GM12878 (cell line): Measurements from ENCODE around the gene STARD13. TPM values are rescaled to one million over a fixed set of nuclear protein-coding genes. Genes with fewer than 3 reads are reported as not detected.

Experiments used
- ATAC-seq: fragments of 200-7000 bp; cut with Tn5 transposase; 3 replicates; pipeline ENCODE4 v1.9.1; 2020; ENCODE audit warnings: mild to moderate bottlenecking, moderate library complexity
- BruUV-seq: library from RNA; stranded (reverse); fragments of 400-500 nt; replicated peaks from 2 replicates; lab custom pipeline; 2021; lab: Mats Ljungman, UMichigan
- CTCF ChIA-PET: fragments of 300-600 bp; sonication (Branson Sonifier 250); formaldehyde crosslinking; extraction: SDS; loops from one replicate; lab custom pipeline; 2021; ENCODE audit warnings: inconsistent platforms; lab: Yijun Ruan, JAX
- POLR2A ChIA-PET: fragments of 350-600 bp; formaldehyde crosslinking; extraction: SDS; loops from one replicate; lab custom pipeline; 2021; ENCODE audit warnings: inconsistent platforms; lab: Charles Lee
- RAD21 ChIA-PET: fragments of 300-600 bp; sonication (Branson Sonifier 250); formaldehyde crosslinking; loops from one replicate; lab custom pipeline; 2023; ENCODE audit warnings: antibody characterized with exemption; ENCODE audit not compliant: unreplicated experiment; lab: Charles Lee
- SMC1A ChIA-PET: fragments of 300-600 bp; sonication (Branson Sonifier 250); formaldehyde crosslinking; loops from one replicate; lab custom pipeline; 2023; ENCODE audit not compliant: unreplicated experiment, uncharacterized antibody; lab: Charles Lee
- DNase-seq: peaks from one replicate; pipeline ENCODE4 v3.0.0-alpha.2; 2011; ENCODE audit warnings: low read depth, low spot score
- FAIRE-seq: peaks from 3 replicates; lab custom pipeline; 2011; peaks lifted over from hg19 to GRCh38; lab: Jason Lieb, UNC
- H2AFZ ChIP-seq: 2 replicates; pipeline ENCODE4 v1.6.0; 2011; ENCODE audit warnings: low read depth, low read length, control low read depth; ENCODE audit not compliant: control insufficient read depth
- H3K27ac ChIP-seq: 2 replicates; pipeline ENCODE4 v1.5.1; 2011; ENCODE audit warnings: control low read depth; ENCODE audit not compliant: control insufficient read depth, insufficient read depth
- H3K27me3 ChIP-seq, 2 experiments: replicated peaks in 1 of 2; 2 replicates each; pipeline versions ENCODE4 v1.6.0 to v1.6.1; 2011; ENCODE audit warnings: low read length in 1 of 2; ENCODE audit not compliant: control insufficient read depth in 2 of 2, insufficient read depth in 2 of 2
- H3K36me3 ChIP-seq, 2 experiments: 2 replicates each; pipeline ENCODE4 v1.5.1; 2011; ENCODE audit warnings: low read length in 1 of 2; ENCODE audit not compliant: control insufficient read depth in 2 of 2, insufficient read depth in 2 of 2
- H3K4me1 ChIP-seq: 2 replicates; pipeline ENCODE4 v1.6.1; 2011; ENCODE audit warnings: mild to moderate bottlenecking, low read length, moderate library complexity, mixed read lengths; ENCODE audit not compliant: control insufficient read depth, insufficient read depth
- H3K4me2 ChIP-seq: 2 replicates; pipeline ENCODE4 v1.6.0; 2011; ENCODE audit warnings: control low read depth; ENCODE audit not compliant: control insufficient read depth, insufficient read depth
- H3K4me3 ChIP-seq: fragments of 200-600 bp; sonication (generic); 2 replicates; pipeline ENCODE4 v1.5.1; 2016
- H3K79me2 ChIP-seq: 2 replicates; pipeline ENCODE4 v1.6.0; 2011; ENCODE audit warnings: low read length; ENCODE audit not compliant: control insufficient read depth, insufficient read depth
- H3K9ac ChIP-seq: 2 replicates; pipeline ENCODE4 v1.8.0; 2011; ENCODE audit warnings: low read length, control low read depth, mixed read lengths; ENCODE audit not compliant: control insufficient read depth, insufficient read depth
- H3K9me3 ChIP-seq: replicated peaks from 3 replicates; pipeline ENCODE4 v1.5.1; 2011; ENCODE audit warnings: mild to moderate bottlenecking, low read length; ENCODE audit not compliant: control insufficient read depth, insufficient read depth
- H4K20me1 ChIP-seq: 2 replicates; pipeline ENCODE4 v1.6.0; 2011; ENCODE audit not compliant: control insufficient read depth, insufficient read depth
- CHD1 ChIP-seq: IDR thresholded peaks from 2 replicates; pipeline ENCODE4 v1.6.1; 2012; ENCODE audit warnings: low read depth, low read length, improper control_type of control experiment
- CHD2 ChIP-seq: IDR thresholded peaks from 2 replicates; pipeline ENCODE4 v1.6.1; 2011; ENCODE audit warnings: low read depth, low read length, improper control_type of control experiment, borderline replicate concordance
- GATAD2B ChIP-seq: fragments of 450-650 bp; conservative IDR thresholded peaks from 2 replicates; pipeline ENCODE4 v1.6.1; 2017; ENCODE audit warnings: low read depth, mild to moderate bottlenecking, moderate library complexity
- HDAC6 ChIP-seq: fragments of 200-600 bp; sonication (generic); IDR thresholded peaks from one replicate; pipeline ENCODE4 v1.8.0; 2017; ENCODE audit warnings: antibody characterized with exemption; ENCODE audit not compliant: unreplicated experiment
- MEF2B ChIP-seq: fragments of 450-650 bp; IDR thresholded peaks from 2 replicates; pipeline ENCODE4 v1.6.1; 2018; ENCODE audit warnings: mild to moderate bottlenecking, moderate library complexity; ENCODE audit not compliant: partially characterized antibody, poor library complexity, severe bottlenecking
- MTA3 ChIP-seq: IDR thresholded peaks from 2 replicates; pipeline ENCODE4 v1.6.1; 2012; ENCODE audit warnings: low read length, inconsistent platforms, borderline replicate concordance
- MYC ChIP-seq: IDR thresholded peaks from 2 replicates; pipeline ENCODE4 v1.6.1; 2011; ENCODE audit warnings: mild to moderate bottlenecking, low read length, moderate library complexity, inconsistent platforms; ENCODE audit not compliant: insufficient read depth, insufficient replicate concordance, insufficient read length, severe bottlenecking
- POLR2AphosphoS5 ChIP-seq: IDR thresholded peaks from 2 replicates; pipeline ENCODE4 v1.6.1; 2011; ENCODE audit warnings: mild to moderate bottlenecking, low read length, inconsistent platforms
- RAD51 ChIP-seq: fragments of 450-650 bp; IDR thresholded peaks from 2 replicates; pipeline ENCODE4 v1.6.1; 2016; ENCODE audit warnings: moderate library complexity, mild to moderate bottlenecking, inconsistent platforms
- SIN3A ChIP-seq: IDR thresholded peaks from 2 replicates; pipeline ENCODE4 v1.6.1; 2012; ENCODE audit warnings: low read depth, low read length, improper control_type of control experiment
- SMARCA5 ChIP-seq: fragments of 450-650 bp; IDR thresholded peaks from 2 replicates; pipeline ENCODE4 v1.6.1; 2017; ENCODE audit warnings: mild to moderate bottlenecking
- SRF ChIP-seq, 2 experiments: IDR thresholded peaks; 2 replicates each; pipeline ENCODE4 v1.6.1; 2011; ENCODE audit warnings: low read depth in 2 of 2, low read length in 2 of 2, mild to moderate bottlenecking in 1 of 2, moderate library complexity in 1 of 2
- ZBTB4 ChIP-seq: fragments of 450-650 bp; formaldehyde crosslinking; IDR thresholded peaks from 2 replicates; pipeline ENCODE4 v1.4.0; 2022; ENCODE audit warnings: mild to moderate bottlenecking, moderate library complexity
- ZBTB40 ChIP-seq: fragments of 450-650 bp; IDR thresholded peaks from 2 replicates; pipeline ENCODE4 v1.6.1; 2016; ENCODE audit warnings: mild to moderate bottlenecking, moderate library complexity, borderline replicate concordance
- ZNF217 ChIP-seq: fragments of 450-650 bp; IDR thresholded peaks from 2 replicates; pipeline ENCODE4 v1.6.1; 2017; ENCODE audit warnings: antibody characterized with exemption, mild to moderate bottlenecking
- ZNF24 ChIP-seq: fragments of 450-650 bp; IDR thresholded peaks from 2 replicates; pipeline ENCODE4 v1.6.1; 2017; ENCODE audit warnings: antibody characterized with exemption, mild to moderate bottlenecking
- WGBS: methylation state at CpG from one replicate; pipeline ENCODE4 v1.1.6; 2016; ENCODE audit warnings: low lambda C conversion rate; ENCODE audit not compliant: insufficient replicate concordance, insufficient coverage; ENCODE audit errors: missing lambda C conversion rate; 5-methylcytosine and 5-hydroxymethylcytosine counted together
- in situ Hi-C: fragments of 300-500 bp; cut with MboI; formaldehyde crosslinking; loops from 9 replicates; pipeline ENCODE4 v1.14.3; 2018; ENCODE audit warnings: mixed read lengths
- intact Hi-C: fragments of 100-400 bp; cut with micrococcal nuclease; formaldehyde crosslinking; loops from one replicate; pipeline ENCODE4 v1.14.2; 2022; ENCODE audit not compliant: unreplicated experiment
- polyA plus RNA-seq, 11 experiments: library from polyadenylated mRNA; depleted of rRNA in 4 of 11; unstranded in 6 of 11; stranded (reverse) in 5 of 11; fragments of >200 nt; fragmentation: Nextera tagmentation in 4 of 11; fragmentation: Illumina TruSeq in 1 of 11; extraction: Ambion mirVana in 4 of 11; extraction: Trizol in 1 of 11; gene quantifications; 1 replicate in 1 of 11; 2 replicates in 10 of 11; pipeline versions ENCODE4 v1.2.1 to v1.2.3, GENCODE V29; 2011 to 2016; ENCODE audit warnings: inconsistent platforms in 2 of 11, missing spikeins in 2 of 11, low read depth in 1 of 11
- total RNA-seq, 4 experiments: library from RNA; depleted of rRNA in 3 of 4; stranded (reverse); fragments of >200 nt in 3 of 4; fragmentation: Illumina TruSeq in 1 of 4; extraction: Trizol in 1 of 4; gene quantifications; 2 replicates each; pipeline versions ENCODE4 v1.2.1 to v1.2.3, GENCODE V29; 2013 to 2021

Gene STARD13
- total and polyA plus RNA-seq, 10 of the 15 experiments (the other 5 are each of a cell fraction or from before 2014, with no cell fraction given), result 4.0 to 41.6 (median 10.1) TPM

- DNase-seq, result no peak
- Histone ChIP-seq H3K9me3 (no peaks in the 10 kb centered on the region; the same call in 2 of the 3 replicates), H3K4me1 (peaks cover 32% of the 10 kb centered on the region), H3K79me2 (peaks cover 88% of the 10 kb centered on the region), H4K20me1 (no peaks in the 10 kb centered on the region), H3K4me2 (peak overlapping the region; percentile 67), H2AFZ (peak overlapping the region; percentile 79), H3K36me3 (no peaks in the 10 kb centered on the region; a peak in 3 of 4 replicates), H3K9ac (peak overlapping the region; percentile 54), H3K4me3 (peak overlapping the region; percentile 54; the same call in 1 of the 2 replicates), H3K27me3 (no peaks in the 10 kb centered on the region), H3K27ac (peak overlapping the region; percentile 92)
- in situ Hi-C loops (no loop called here), intact Hi-C loops (loop anchor here (1.0 to 5.0 kb wide), 6 partner anchors 7 to 347 kb away; no protein-coding TSS in a partner anchor)
- ChIA-PET RAD21 (interaction anchor here (0.6 to 7.3 kb wide), 11 partner anchors 8 to 337 kb away, joined by 3 to 91 read pairs (median 5); no protein-coding TSS in a partner anchor), POLR2A (interaction anchor here (1.4 to 20.2 kb wide), 6 partner anchors 8 to 341 kb away, joined by 3 to 343 read pairs (median 16); no protein-coding TSS in a partner anchor), CTCF (interaction anchor here (0.8 to 2.9 kb wide), 6 partner anchors 9 to 87 kb away, joined by 3 to 13 read pairs (median 3); no protein-coding TSS in a partner anchor), SMC1A (interaction anchor here (1.0 to 33.0 kb wide), 14 partner anchors 8 to 548 kb away, joined by 3 to 832 read pairs (median 4); no protein-coding TSS in a partner anchor)
- TSS peak; percentile 92 for BruUV-seq
- FAIRE-seq, result no peak
- WGBS, result 60% methylated on average over 13 of the region's 13 CpGs
- no peak for ATAC-seq
- TF ChIP-seq SIN3A, result no peak
- TF ChIP-seq GATAD2B, result no peak
- TF ChIP-seq ZBTB40, result peak; percentile 36; the same call in 1 of the 2 replicates
- peak; percentile 95 for TF ChIP-seq ZNF217
- no peak for TF ChIP-seq ZNF24
- no peak for TF ChIP-seq SRF (IDR thresholded peaks at IDR 0.05; ENCODE audit: low read depth in 2 of 2, low read length in 2 of 2)
- TF ChIP-seq HDAC6, result no peak
- TF ChIP-seq ZBTB4 (CRISPR knock-in tag), result no peak
- TF ChIP-seq MTA3, result no peak
- no peak for TF ChIP-seq MEF2B
- TF ChIP-seq SMARCA5, result peak; percentile 87
- TF ChIP-seq RAD51, result no peak
- no peak for TF ChIP-seq MYC
- TF ChIP-seq CHD2, result no peak
- TF ChIP-seq POLR2AphosphoS5, result 0 out of 2 replicates have a peak, but pooled peaks have one; percentile 9
- no peak for TF ChIP-seq CHD1
These were observed 89.7 kb downstream of the STARD13 start for GRCh38 chr13:33195693-33196464.
